HepG2 (cell line): ENCODE data around the gene SARNP. TPM values are rescaled to one million over a fixed set of nuclear protein-coding genes. Genes with fewer than 3 reads are reported as not detected.

ENCODE experiments used
- ATF7 ChIP-seq, 2 experiments: fragments of 450-650 bp in 1 of 2; sonication (generic) in 1 of 2; formaldehyde crosslinking in 1 of 2; IDR thresholded peaks; 2 replicates each; pipeline versions ENCODE4 v1.4.0 to v1.6.1; 2016 to 2020; ENCODE audit warnings: antibody characterized with exemption in 1 of 2, mild to moderate bottlenecking in 1 of 2, missing genetic modification reagents in 1 of 2
- EP300 ChIP-seq, 3 experiments: sonication (generic) in 1 of 3; formaldehyde crosslinking in 1 of 3; IDR thresholded peaks; 2 replicates each; pipeline versions ENCODE4 v1.5.1 to v1.6.1; 2011 to 2020; ENCODE audit warnings: low read depth in 2 of 3, low read length in 2 of 3, borderline replicate concordance in 1 of 3, improper control_type of control experiment in 1 of 3, mild to moderate bottlenecking in 1 of 3, missing genetic modification reagents in 1 of 3, moderate library complexity in 1 of 3
- HHEX ChIP-seq: IDR thresholded peaks from 2 replicates; pipeline ENCODE4 v1.6.1; 2016; ENCODE audit warnings: control low read depth
- MBD4 ChIP-seq: IDR thresholded peaks from 2 replicates; pipeline ENCODE4 v1.6.1; 2012; ENCODE audit warnings: low read length, inconsistent platforms, borderline replicate concordance
- NR2F6 ChIP-seq, 2 experiments: IDR thresholded peaks; 2 replicates each; pipeline ENCODE4 v1.6.1; 2016; ENCODE audit warnings: antibody characterized with exemption in 1 of 2, mild to moderate bottlenecking in 1 of 2
- PAX8 ChIP-seq: sonication (generic); formaldehyde crosslinking; IDR thresholded peaks from 2 replicates; pipeline ENCODE4 v1.8.0; 2022; ENCODE audit warnings: mild to moderate bottlenecking, missing genetic modification reagents, borderline replicate concordance
- SMC3 ChIP-seq: IDR thresholded peaks from 2 replicates; pipeline ENCODE4 v1.6.1; 2011; ENCODE audit warnings: low read length, improper control_type of control experiment
- TBL1XR1 ChIP-seq: fragments of 150-350 bp; IDR thresholded peaks from 2 replicates; pipeline ENCODE4 v1.6.1; 2014; ENCODE audit warnings: borderline replicate concordance, low read length; ENCODE audit not compliant: partially characterized antibody
- ZFP90 ChIP-seq: sonication (generic); formaldehyde crosslinking; IDR thresholded peaks from 2 replicates; pipeline ENCODE4 v1.8.0; 2022; ENCODE audit warnings: missing genetic modification reagents, mild to moderate bottlenecking, inconsistent platforms, borderline replicate concordance
- ZNF382 ChIP-seq: sonication (generic); formaldehyde crosslinking; IDR thresholded peaks from 2 replicates; pipeline ENCODE4 v1.5.0; 2020; ENCODE audit warnings: missing genetic modification reagents, mild to moderate bottlenecking, borderline replicate concordance
- polyA plus RNA-seq, 8 experiments: library from polyadenylated mRNA; depleted of rRNA in 3 of 8; stranded (reverse) in 7 of 8; unstranded in 1 of 8; fragments of >200 nt; fragmentation: Illumina TruSeq in 4 of 8; extraction: Trizol in 4 of 8; gene quantifications; 2 replicates each; pipeline versions ENCODE4 v1.2.1 to v1.2.3, GENCODE V29; 2011 to 2016; ENCODE audit warnings: low read depth in 4 of 8, missing spikeins in 1 of 8, mixed read lengths in 1 of 8; ENCODE audit not compliant: insufficient read depth in 1 of 8
- total RNA-seq, 5 experiments: library from RNA; depleted of rRNA; stranded (reverse); fragments of >200 nt; fragmentation: Illumina TruSeq; extraction: Trizol; gene quantifications; 2 replicates each; pipeline ENCODE4 v1.2.3, GENCODE V29; 2016; ENCODE audit warnings: low read depth in 1 of 5
- TF ChIP-seq, protein P1 (sequence below): sonication (generic); formaldehyde crosslinking; IDR thresholded peaks from one replicate; pipeline ENCODE4 v1.5.1; 2020; ENCODE audit warnings: mild to moderate bottlenecking, missing genetic modification reagents; ENCODE audit errors: not compliant biosample characterization
- TF ChIP-seq, protein P2 (sequence below): sonication (generic); formaldehyde crosslinking; IDR thresholded peaks from 2 replicates; pipeline ENCODE4 v1.5.1; 2020; ENCODE audit warnings: missing genetic modification reagents, mild to moderate bottlenecking, borderline replicate concordance

The SARNP gene
- total and polyA plus RNA-seq, 2 of the 13 experiments (the other 11 are each of a cell fraction or from before 2014, with no cell fraction given), result 59.0 to 95.4 TPM

DNA sequence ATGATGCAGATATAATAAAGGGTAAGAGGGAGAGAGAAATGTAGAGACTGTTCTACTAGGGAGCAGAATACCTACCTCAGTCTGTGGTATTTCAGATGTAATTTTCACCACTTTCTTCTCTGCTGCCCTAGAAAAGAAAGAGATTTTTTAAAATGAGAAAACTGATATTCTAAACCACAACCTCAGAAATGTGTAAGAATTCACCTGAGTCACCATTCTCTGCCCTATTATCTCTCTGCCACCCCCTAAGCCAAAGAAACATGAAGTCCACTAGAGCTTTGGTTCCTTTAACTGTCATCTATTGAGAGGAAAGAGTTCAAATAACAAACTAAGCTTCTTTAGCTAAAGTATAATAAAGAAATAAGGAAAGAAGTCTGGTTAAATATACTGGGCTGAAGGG, 21.6 kb downstream of the SARNP start (continued):
- TF ChIP-seq, protein P1, sequence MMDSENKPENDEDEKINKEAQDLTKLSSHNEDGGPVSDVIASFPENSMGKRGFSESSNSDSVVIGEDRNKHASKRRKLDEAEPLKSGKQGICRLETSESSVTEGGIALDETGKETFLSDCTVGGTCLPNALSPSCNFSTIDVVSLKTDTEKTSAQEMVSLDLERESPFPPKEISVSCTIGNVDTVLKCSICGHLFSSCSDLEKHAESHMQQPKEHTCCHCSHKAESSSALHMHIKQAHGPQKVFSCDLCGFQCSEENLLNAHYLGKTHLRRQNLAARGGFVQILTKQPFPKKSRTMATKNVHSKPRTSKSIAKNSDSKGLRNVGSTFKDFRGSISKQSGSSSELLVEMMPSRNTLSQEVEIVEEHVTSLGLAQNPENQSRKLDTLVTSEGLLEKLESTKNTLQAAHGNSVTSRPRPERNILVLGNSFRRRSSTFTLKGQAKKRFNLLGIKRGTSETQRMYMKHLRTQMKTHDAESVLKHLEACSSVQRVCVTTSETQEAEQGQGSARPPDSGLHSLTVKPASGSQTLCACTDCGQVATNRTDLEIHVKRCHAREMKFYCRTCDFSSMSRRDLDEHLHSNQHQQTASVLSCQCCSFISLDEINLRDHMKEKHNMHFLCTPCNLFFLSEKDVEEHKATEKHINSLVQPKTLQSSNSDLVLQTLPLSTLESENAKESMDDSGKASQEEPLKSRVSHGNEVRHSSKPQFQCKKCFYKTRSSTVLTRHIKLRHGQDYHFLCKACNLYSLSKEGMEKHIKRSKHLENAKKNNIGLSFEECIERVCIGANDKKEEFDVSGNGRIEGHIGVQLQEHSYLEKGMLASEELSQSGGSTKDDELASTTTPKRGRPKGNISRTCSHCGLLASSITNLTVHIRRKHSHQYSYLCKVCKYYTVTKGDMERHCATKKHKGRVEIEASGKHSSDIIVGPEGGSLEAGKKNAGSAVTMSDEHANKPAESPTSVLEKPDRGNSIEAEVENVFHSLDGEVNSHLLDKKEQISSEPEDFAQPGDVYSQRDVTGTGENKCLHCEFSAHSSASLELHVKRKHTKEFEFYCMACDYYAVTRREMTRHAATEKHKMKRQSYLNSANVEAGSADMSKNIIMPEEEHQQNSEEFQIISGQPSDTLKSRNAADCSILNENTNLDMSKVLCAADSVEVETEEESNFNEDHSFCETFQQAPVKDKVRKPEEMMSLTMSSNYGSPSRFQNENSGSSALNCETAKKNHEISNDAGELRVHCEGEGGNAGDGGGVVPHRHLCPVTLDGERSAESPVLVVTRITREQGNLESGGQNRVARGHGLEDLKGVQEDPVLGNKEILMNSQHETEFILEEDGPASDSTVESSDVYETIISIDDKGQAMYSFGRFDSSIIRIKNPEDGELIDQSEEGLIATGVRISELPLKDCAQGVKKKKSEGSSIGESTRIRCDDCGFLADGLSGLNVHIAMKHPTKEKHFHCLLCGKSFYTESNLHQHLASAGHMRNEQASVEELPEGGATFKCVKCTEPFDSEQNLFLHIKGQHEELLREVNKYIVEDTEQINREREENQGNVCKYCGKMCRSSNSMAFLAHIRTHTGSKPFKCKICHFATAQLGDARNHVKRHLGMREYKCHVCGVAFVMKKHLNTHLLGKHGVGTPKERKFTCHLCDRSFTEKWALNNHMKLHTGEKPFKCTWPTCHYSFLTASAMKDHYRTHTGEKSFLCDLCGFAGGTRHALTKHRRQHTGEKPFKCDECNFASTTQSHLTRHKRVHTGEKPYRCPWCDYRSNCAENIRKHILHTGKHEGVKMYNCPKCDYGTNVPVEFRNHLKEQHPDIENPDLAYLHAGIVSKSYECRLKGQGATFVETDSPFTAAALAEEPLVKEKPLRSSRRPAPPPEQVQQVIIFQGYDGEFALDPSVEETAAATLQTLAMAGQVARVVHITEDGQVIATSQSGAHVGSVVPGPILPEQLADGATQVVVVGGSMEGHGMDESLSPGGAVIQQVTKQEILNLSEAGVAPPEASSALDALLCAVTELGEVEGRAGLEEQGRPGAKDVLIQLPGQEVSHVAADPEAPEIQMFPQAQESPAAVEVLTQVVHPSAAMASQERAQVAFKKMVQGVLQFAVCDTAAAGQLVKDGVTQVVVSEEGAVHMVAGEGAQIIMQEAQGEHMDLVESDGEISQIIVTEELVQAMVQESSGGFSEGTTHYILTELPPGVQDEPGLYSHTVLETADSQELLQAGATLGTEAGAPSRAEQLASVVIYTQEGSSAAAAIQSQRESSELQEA, result no peak
- no peak for TF ChIP-seq SMC3
- no peak for TF ChIP-seq HHEX (CRISPR knock-in tag)
- no peak for TF ChIP-seq EP300 (IDR thresholded peaks at IDR 0.05; ENCODE audit: low read depth in 2 of 2, low read length in 2 of 2)
- no peak for TF ChIP-seq EP300 (CRISPR knock-in tag; IDR thresholded peaks at IDR 0.05; ENCODE audit: borderline replicate concordance)
- no peak for TF ChIP-seq TBL1XR1
- TF ChIP-seq ATF7 (IDR thresholded peaks at IDR 0.05), result no peak
- TF ChIP-seq ATF7 (CRISPR knock-in tag; IDR thresholded peaks at IDR 0.05), result no peak
- no peak for TF ChIP-seq ZFP90 (CRISPR knock-in tag)
- no peak for TF ChIP-seq MBD4
- no peak for TF ChIP-seq NR2F6 (IDR thresholded peaks at IDR 0.05)
- TF ChIP-seq NR2F6 (CRISPR knock-in tag; IDR thresholded peaks at IDR 0.05), result no peak
- TF ChIP-seq, protein P2, sequence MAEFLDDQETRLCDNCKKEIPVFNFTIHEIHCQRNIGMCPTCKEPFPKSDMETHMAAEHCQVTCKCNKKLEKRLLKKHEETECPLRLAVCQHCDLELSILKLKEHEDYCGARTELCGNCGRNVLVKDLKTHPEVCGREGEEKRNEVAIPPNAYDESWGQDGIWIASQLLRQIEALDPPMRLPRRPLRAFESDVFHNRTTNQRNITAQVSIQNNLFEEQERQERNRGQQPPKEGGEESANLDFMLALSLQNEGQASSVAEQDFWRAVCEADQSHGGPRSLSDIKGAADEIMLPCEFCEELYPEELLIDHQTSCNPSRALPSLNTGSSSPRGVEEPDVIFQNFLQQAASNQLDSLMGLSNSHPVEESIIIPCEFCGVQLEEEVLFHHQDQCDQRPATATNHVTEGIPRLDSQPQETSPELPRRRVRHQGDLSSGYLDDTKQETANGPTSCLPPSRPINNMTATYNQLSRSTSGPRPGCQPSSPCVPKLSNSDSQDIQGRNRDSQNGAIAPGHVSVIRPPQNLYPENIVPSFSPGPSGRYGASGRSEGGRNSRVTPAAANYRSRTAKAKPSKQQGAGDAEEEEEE (CRISPR knock-in tag), result no peak
- no peak for TF ChIP-seq PAX8 (CRISPR knock-in tag)
- no peak for TF ChIP-seq ZNF382 (CRISPR knock-in tag)
